HepG2 (cell line): Measurements from ENCODE around the gene BRMS1. TPM values are rescaled to one million over a fixed set of nuclear protein-coding genes. Genes with fewer than 3 reads are reported as not detected.
A peak's percentile ranks its signal among the peaks of the same experiment; 100 is the strongest.

Experiments used
- AHR ChIP-seq: IDR thresholded peaks from 2 replicates; pipeline ENCODE4 v1.6.1; 2018; ENCODE audit warnings: missing genetic modification reagents, missing compliant biosample characterization
- ATF7 ChIP-seq, 2 experiments: fragments of 450-650 bp in 1 of 2; sonication (generic) in 1 of 2; formaldehyde crosslinking in 1 of 2; IDR thresholded peaks; 2 replicates each; pipeline versions ENCODE4 v1.4.0 to v1.6.1; 2016 to 2020; ENCODE audit warnings: antibody characterized with exemption in 1 of 2, mild to moderate bottlenecking in 1 of 2, missing genetic modification reagents in 1 of 2
- DPF2 ChIP-seq: sonication (generic); formaldehyde crosslinking; IDR thresholded peaks from 2 replicates; pipeline ENCODE4 v1.4.0; 2020; ENCODE audit warnings: mild to moderate bottlenecking, low read depth, missing genetic modification reagents, borderline replicate concordance
- FOSL2 ChIP-seq: sonication (generic); formaldehyde crosslinking; IDR thresholded peaks from 2 replicates; pipeline ENCODE4 v1.4.0; 2020; ENCODE audit warnings: missing genetic modification reagents
- GFI1 ChIP-seq: sonication (generic); formaldehyde crosslinking; IDR thresholded peaks from 2 replicates; pipeline ENCODE4 v1.5.0; 2020; ENCODE audit warnings: missing genetic modification reagents, mild to moderate bottlenecking, borderline replicate concordance
- HOXA9 ChIP-seq: sonication (generic); formaldehyde crosslinking; IDR thresholded peaks from 2 replicates; pipeline ENCODE4 v1.8.1; 2022; ENCODE audit warnings: missing genetic modification reagents, mild to moderate bottlenecking, moderate library complexity, borderline replicate concordance
- JUN ChIP-seq: sonication (generic); formaldehyde crosslinking; IDR thresholded peaks from 2 replicates; pipeline ENCODE4 v1.4.0; 2020; ENCODE audit warnings: mild to moderate bottlenecking, missing genetic modification reagents
- NR3C1 ChIP-seq: sonication (generic); formaldehyde crosslinking; IDR thresholded peaks from 2 replicates; pipeline ENCODE4 v1.4.0; 2020; ENCODE audit warnings: missing genetic modification reagents
- PHF21A ChIP-seq: sonication (generic); formaldehyde crosslinking; IDR thresholded peaks from 2 replicates; pipeline ENCODE4 v1.5.0; 2020; ENCODE audit warnings: mild to moderate bottlenecking, missing genetic modification reagents
- SALL1 ChIP-seq: sonication (generic); formaldehyde crosslinking; IDR thresholded peaks from 2 replicates; pipeline ENCODE4 v1.8.0; 2022; ENCODE audit warnings: mild to moderate bottlenecking, missing genetic modification reagents
- SATB2 ChIP-seq: sonication (generic); formaldehyde crosslinking; IDR thresholded peaks from 2 replicates; pipeline ENCODE4 v1.5.0; 2020; ENCODE audit warnings: missing genetic modification reagents
- SMYD3 ChIP-seq: sonication (generic); formaldehyde crosslinking; IDR thresholded peaks from 2 replicates; pipeline ENCODE4 v1.8.1; 2023; ENCODE audit warnings: mild to moderate bottlenecking, missing genetic modification reagents
- SOX6 ChIP-seq, 2 experiments: fragments of 450-650 bp in 1 of 2; sonication (generic) in 1 of 2; formaldehyde crosslinking in 1 of 2; IDR thresholded peaks; 2 replicates each; pipeline versions ENCODE4 v1.4.0 to v1.6.1; 2017 to 2020; ENCODE audit warnings: antibody characterized with exemption in 1 of 2, mild to moderate bottlenecking in 1 of 2, missing genetic modification reagents in 1 of 2
- SP2 ChIP-seq: sonication (generic); formaldehyde crosslinking; IDR thresholded peaks from 2 replicates; pipeline ENCODE4 v1.5.1; 2020; ENCODE audit warnings: mild to moderate bottlenecking, missing genetic modification reagents
- ZBTB8A ChIP-seq: sonication (generic); formaldehyde crosslinking; IDR thresholded peaks from 2 replicates; pipeline ENCODE4 v1.4.0; 2020; ENCODE audit warnings: mild to moderate bottlenecking, low read depth, missing genetic modification reagents, borderline replicate concordance
- ZC3H13 ChIP-seq: sonication (generic); formaldehyde crosslinking; IDR thresholded peaks from 2 replicates; pipeline ENCODE4 v1.8.1; 2023; ENCODE audit warnings: mild to moderate bottlenecking, missing genetic modification reagents, moderate library complexity
- ZFP82 ChIP-seq: sonication (generic); formaldehyde crosslinking; IDR thresholded peaks from 2 replicates; pipeline ENCODE4 v1.5.1; 2020; ENCODE audit warnings: mild to moderate bottlenecking, missing genetic modification reagents, borderline replicate concordance
- ZNF367 ChIP-seq: sonication (generic); formaldehyde crosslinking; IDR thresholded peaks from 2 replicates; pipeline ENCODE4 v1.4.0; 2020; ENCODE audit warnings: missing genetic modification reagents, borderline replicate concordance
- ZNF570 ChIP-seq: sonication (generic); formaldehyde crosslinking; IDR thresholded peaks from 2 replicates; pipeline ENCODE4 v1.4.0; 2020; ENCODE audit warnings: mild to moderate bottlenecking, missing genetic modification reagents, borderline replicate concordance
- ZNF788 ChIP-seq: sonication (generic); formaldehyde crosslinking; IDR thresholded peaks from 2 replicates; pipeline ENCODE4 v1.5.0; 2020; ENCODE audit warnings: mild to moderate bottlenecking, missing genetic modification reagents, borderline replicate concordance
- ZNF816 ChIP-seq: sonication (generic); formaldehyde crosslinking; IDR thresholded peaks from 2 replicates; pipeline ENCODE4 v1.8.0; 2022; ENCODE audit warnings: missing genetic modification reagents, mild to moderate bottlenecking, borderline replicate concordance
- ZSCAN30 ChIP-seq: sonication (generic); formaldehyde crosslinking; IDR thresholded peaks from 2 replicates; pipeline ENCODE4 v1.5.0; 2020; ENCODE audit warnings: mild to moderate bottlenecking, missing genetic modification reagents
- polyA plus RNA-seq, 8 experiments: library from polyadenylated mRNA; depleted of rRNA in 3 of 8; stranded (reverse) in 7 of 8; unstranded in 1 of 8; fragments of >200 nt; fragmentation: Illumina TruSeq in 4 of 8; extraction: Trizol in 4 of 8; gene quantifications; 2 replicates each; pipeline versions ENCODE4 v1.2.1 to v1.2.3, GENCODE V29; 2011 to 2016; ENCODE audit warnings: low read depth in 4 of 8, missing spikeins in 1 of 8, mixed read lengths in 1 of 8; ENCODE audit not compliant: insufficient read depth in 1 of 8
- total RNA-seq, 5 experiments: library from RNA; depleted of rRNA; stranded (reverse); fragments of >200 nt; fragmentation: Illumina TruSeq; extraction: Trizol; gene quantifications; 2 replicates each; pipeline ENCODE4 v1.2.3, GENCODE V29; 2016; ENCODE audit warnings: low read depth in 1 of 5
- TF ChIP-seq, protein P1 (sequence below): sonication (generic); formaldehyde crosslinking; IDR thresholded peaks from 2 replicates; pipeline ENCODE4 v1.4.0; 2020; ENCODE audit warnings: mild to moderate bottlenecking, missing genetic modification reagents
- TF ChIP-seq, protein P2 (sequence below): sonication (generic); formaldehyde crosslinking; IDR thresholded peaks from 2 replicates; pipeline ENCODE4 v1.9.0; 2022; ENCODE audit warnings: low read depth, missing genetic modification reagents
- TF ChIP-seq, protein P3 (sequence below): sonication (generic); formaldehyde crosslinking; IDR thresholded peaks from 2 replicates; pipeline ENCODE4 v1.8.0; 2022; ENCODE audit warnings: mild to moderate bottlenecking, missing genetic modification reagents, moderate library complexity
- TF ChIP-seq, protein P4 (sequence below): sonication (generic); formaldehyde crosslinking; IDR thresholded peaks from 2 replicates; pipeline ENCODE4 v1.5.1; 2020; ENCODE audit warnings: missing genetic modification reagents, mild to moderate bottlenecking, borderline replicate concordance

BRMS1 gene
- total and polyA plus RNA-seq, 2 of the 13 experiments (the other 11 are each of a cell fraction or from before 2014, with no cell fraction given), result 15.8 to 55.7 TPM

DNA sequence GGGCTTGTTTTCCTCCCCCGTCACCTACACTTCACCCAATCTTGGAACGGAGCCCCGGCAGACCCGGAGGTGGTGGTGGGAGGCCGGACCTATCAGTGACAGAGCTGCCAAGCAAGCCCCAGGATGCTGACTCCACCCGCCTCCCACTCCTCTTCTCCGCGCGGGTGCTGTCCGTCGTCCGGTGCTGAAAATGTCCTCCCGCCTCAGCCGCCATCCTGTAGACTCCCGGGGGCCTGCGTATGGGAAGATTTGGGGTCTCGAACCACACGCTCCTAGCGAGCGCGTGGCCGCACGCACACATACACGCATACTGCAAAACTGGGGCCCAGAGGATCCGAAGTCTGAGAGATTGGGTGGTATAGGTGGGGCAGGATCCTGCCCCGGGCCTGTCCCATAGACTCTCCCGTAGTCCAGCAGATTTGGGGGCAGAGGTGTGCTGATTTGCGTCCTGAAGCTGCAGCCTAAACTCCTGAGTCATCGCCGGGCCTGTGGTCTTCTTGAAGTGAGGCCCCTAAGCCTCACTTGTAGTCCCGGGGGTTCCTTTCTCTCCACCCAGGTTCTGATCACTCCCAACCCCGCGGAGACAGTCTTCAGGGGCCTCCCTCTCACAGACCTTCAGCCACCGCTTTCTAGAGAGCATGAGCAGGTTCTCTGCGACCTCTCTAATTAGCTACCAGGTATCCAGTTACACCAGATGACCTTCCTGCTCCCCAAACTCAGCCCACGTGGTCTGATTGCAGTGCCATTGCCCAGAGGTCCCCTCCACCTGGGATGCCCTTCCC is 55.2 kb downstream of the BRMS1 start (continued):
- TF ChIP-seq FOSL2 (CRISPR knock-in tag) (peak; percentile 28; the same call in 1 of the 2 replicates), ZNF788 (CRISPR knock-in tag) (no peak; the same call in 1 of the 2 replicates), ZBTB8A (CRISPR knock-in tag) (no peak), ZSCAN30 (CRISPR knock-in tag) (no peak; the same call in 1 of the 2 replicates), DPF2 (CRISPR knock-in tag) (no peak), ZFP82 (CRISPR knock-in tag) (peak; percentile 67; the same call in 1 of the 2 replicates), SOX6 (IDR thresholded peaks at IDR 0.05) (no peak), SOX6 (CRISPR knock-in tag; IDR thresholded peaks at IDR 0.05) (no peak), PHF21A (CRISPR knock-in tag) (no peak), SATB2 (peak; percentile 82; the same call in 1 of the 2 replicates), HOXA9 (CRISPR knock-in tag) (peak; percentile 55; the same call in 1 of the 2 replicates), NR3C1 (no peak), ATF7 (IDR thresholded peaks at IDR 0.05) (no peak), ATF7 (CRISPR knock-in tag; IDR thresholded peaks at IDR 0.05) (no peak), JUN (CRISPR knock-in tag) (no peak), ZNF367 (CRISPR knock-in tag) (peak; percentile 68; the same call in 1 of the 2 replicates), SP2 (CRISPR knock-in tag) (no peak), GFI1 (CRISPR knock-in tag) (peak; percentile 66; the same call in 1 of the 2 replicates), ZC3H13 (peak; percentile 94; the same call in 1 of the 2 replicates), AHR (CRISPR knock-in tag) (peak; percentile 59; the same call in 1 of the 2 replicates), ZNF570 (peak; percentile 90; the same call in 1 of the 2 replicates), SALL1 (peak; percentile 87), ZNF816 (CRISPR knock-in tag) (no peak), SMYD3 (CRISPR knock-in tag) (peak; percentile 48; the same call in 1 of the 2 replicates)
- TF ChIP-seq, protein P1, sequence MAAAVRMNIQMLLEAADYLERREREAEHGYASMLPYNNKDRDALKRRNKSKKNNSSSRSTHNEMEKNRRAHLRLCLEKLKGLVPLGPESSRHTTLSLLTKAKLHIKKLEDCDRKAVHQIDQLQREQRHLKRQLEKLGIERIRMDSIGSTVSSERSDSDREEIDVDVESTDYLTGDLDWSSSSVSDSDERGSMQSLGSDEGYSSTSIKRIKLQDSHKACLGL (CRISPR knock-in tag), result peak; percentile 91
- TF ChIP-seq, protein P2, sequence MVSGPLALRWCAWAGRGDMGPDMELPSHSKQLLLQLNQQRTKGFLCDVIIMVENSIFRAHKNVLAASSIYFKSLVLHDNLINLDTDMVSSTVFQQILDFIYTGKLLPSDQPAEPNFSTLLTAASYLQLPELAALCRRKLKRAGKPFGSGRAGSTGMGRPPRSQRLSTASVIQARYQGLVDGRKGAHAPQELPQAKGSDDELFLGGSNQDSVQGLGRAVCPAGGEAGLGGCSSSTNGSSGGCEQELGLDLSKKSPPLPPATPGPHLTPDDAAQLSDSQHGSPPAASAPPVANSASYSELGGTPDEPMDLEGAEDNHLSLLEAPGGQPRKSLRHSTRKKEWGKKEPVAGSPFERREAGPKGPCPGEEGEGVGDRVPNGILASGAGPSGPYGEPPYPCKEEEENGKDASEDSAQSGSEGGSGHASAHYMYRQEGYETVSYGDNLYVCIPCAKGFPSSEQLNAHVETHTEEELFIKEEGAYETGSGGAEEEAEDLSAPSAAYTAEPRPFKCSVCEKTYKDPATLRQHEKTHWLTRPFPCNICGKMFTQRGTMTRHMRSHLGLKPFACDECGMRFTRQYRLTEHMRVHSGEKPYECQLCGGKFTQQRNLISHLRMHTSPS, result no peak
- TF ChIP-seq, protein P3, sequence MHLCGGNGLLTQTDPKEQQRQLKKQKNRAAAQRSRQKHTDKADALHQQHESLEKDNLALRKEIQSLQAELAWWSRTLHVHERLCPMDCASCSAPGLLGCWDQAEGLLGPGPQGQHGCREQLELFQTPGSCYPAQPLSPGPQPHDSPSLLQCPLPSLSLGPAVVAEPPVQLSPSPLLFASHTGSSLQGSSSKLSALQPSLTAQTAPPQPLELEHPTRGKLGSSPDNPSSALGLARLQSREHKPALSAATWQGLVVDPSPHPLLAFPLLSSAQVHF (CRISPR knock-in tag), result peak; percentile 66; the same call in 1 of the 2 replicates
- TF ChIP-seq, protein P4, sequence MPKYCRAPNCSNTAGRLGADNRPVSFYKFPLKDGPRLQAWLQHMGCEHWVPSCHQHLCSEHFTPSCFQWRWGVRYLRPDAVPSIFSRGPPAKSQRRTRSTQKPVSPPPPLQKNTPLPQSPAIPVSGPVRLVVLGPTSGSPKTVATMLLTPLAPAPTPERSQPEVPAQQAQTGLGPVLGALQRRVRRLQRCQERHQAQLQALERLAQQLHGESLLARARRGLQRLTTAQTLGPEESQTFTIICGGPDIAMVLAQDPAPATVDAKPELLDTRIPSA (CRISPR knock-in tag), result 0 out of 2 replicates have a peak, but pooled peaks have one; percentile 28
